Inflammatory macrophage (primary cell): Measurements from ENCODE around the gene GPN2.

Source experiments
- DNase-seq, 2 donors: peaks; one replicate each; pipeline ENCODE4 v3.0.0-alpha.2; 2020 to 2022
- total RNA-seq, 18 experiments: gene quantifications; one replicate each; lab custom pipeline; 2026; ENCODE audit warnings: mixed read lengths in 6 of 18, inconsistent platforms in 2 of 18; lab: John Stamatoyannopoulos, UW

Gene GPN2
- total RNA-seq = 12.3 to 30.8 (median 22.1) reads per million in 18 experiments

- peak; percentile 63 to 83 for DNase-seq
Measured at GRCh38 chr1:26889551-26890466, at the start of gene GPN2. TSS of gene GPN2 (minus strand) at chr1:26890283. CDS start at chr1:26890096, 187 bp downstream.

GRCh38 chr1:26938659-26939025 is 48.6 kb upstream of the GPN2 start:
- no peak for DNase-seq

- DNase-seq = peak; percentile 53 to 75
Measured at GRCh38 chr1:26938004-26938658, 48.0 kb upstream of the GPN2 start.

GRCh38 chr1:26936823-26937222 is 46.7 kb upstream of the GPN2 start:
- no peak for DNase-seq

- peak; percentile 86 to 94 for DNase-seq
Measured at GRCh38 chr1:26932531-26932930, 42.4 kb upstream of the GPN2 start.

GRCh38 chr1:26923711-26924110 is 33.6 kb upstream of the GPN2 start:
- DNase-seq = no peak

GRCh38 chr1:26922901-26923300 is 32.8 kb upstream of the GPN2 start:
- no peak for DNase-seq

GRCh38 chr1:26922431-26922729 is 32.3 kb upstream of the GPN2 start:
- DNase-seq = no peak

GRCh38 chr1:26921540-26922430 is 31.7 kb upstream of the GPN2 start, which contains the start of gene NUDC:
TSS of gene NUDC (plus strand) at chr1:26921743. CDS start at chr1:26921849, 106 bp downstream.
- peak; percentile 98 for DNase-seq

- DNase-seq = no peak
Measured at GRCh38 chr1:26921126-26921539, 31.1 kb upstream of the GPN2 start.

- DNase-seq = no peak
Measured at GRCh38 chr1:26915204-26915842, 25.2 kb upstream of the GPN2 start.

- DNase-seq = no peak
Measured at GRCh38 chr1:26913754-26914619, 23.9 kb upstream of the GPN2 start, which contains the start of gene NR0B2. TSS of gene NR0B2 (minus strand) at chr1:26913975. CDS start at chr1:26913940, 35 bp downstream.

GRCh38 chr1:26913389-26913753 is 23.3 kb upstream of the GPN2 start:
- no peak for DNase-seq

GRCh38 chr1:26912147-26912490 is 22.0 kb upstream of the GPN2 start:
- no peak for DNase-seq

GRCh38 chr1:26911399-26912146 is 21.5 kb upstream of the GPN2 start:
- no peak for DNase-seq

- DNase-seq = no peak
Measured at GRCh38 chr1:26910343-26911160, 20.5 kb upstream of the GPN2 start.

GRCh38 chr1:26909951-26910342 is 19.9 kb upstream of the GPN2 start:
- no peak for DNase-seq

- no peak for DNase-seq
Measured at GRCh38 chr1:26907071-26907917, 17.2 kb upstream of the GPN2 start.
